ENCODE data around the gene STK32B. TPM values are rescaled to one million over a fixed set of nuclear protein-coding genes. Genes with fewer than 3 reads are reported as not detected.

STK32B gene
- total and polyA plus RNA-seq, 3 donors from 2014 or later: 17.5 to 29.7 (median 22.6) TPM

- H3K4me1 ChIP-seq: no peaks in the 10 kb centered on the region
- TF ChIP-seq POLR2A (IDR thresholded peaks at IDR 0.05) (no peak), CTCF (IDR thresholded peaks at IDR 0.05) (no peak)
- H3K9me3 ChIP-seq: no peaks in the 10 kb centered on the region
- H3K27ac ChIP-seq: no peak overlapping the region
- intact Hi-C loops (cut with DNase I; ENCODE audit: low total_unique reads): no loop called here
- H3K27me3 ChIP-seq: no peaks in the 10 kb centered on the region
- H3K4me3 ChIP-seq: no peak overlapping the region
- no peak for DNase-seq
- H3K36me3 ChIP-seq (ENCODE audit: low read depth, missing control alignments): no peaks in the 10 kb centered on the region
- 85 to 92% methylated on average over 4 of the region's 4 CpGs for WGBS, 2 donors
Measured at GRCh38 chr4:5399124-5399523, 347.8 kb downstream of the STK32B start.

- intact Hi-C loops (cut with DNase I; ENCODE audit: low total_unique reads): no loop called here
- Histone ChIP-seq H3K27ac (no peak overlapping the region), H3K9me3 (no peaks in the 10 kb centered on the region), H3K36me3 (ENCODE audit: low read depth, missing control alignments) (no peaks in the 10 kb centered on the region), H3K4me1 (no peaks in the 10 kb centered on the region), H3K27me3 (no peaks in the 10 kb centered on the region), H3K4me3 (no peak overlapping the region)
- TF ChIP-seq CTCF (IDR thresholded peaks at IDR 0.05) (peak in 2 of 3 experiments; percentile 30 to 53), POLR2A (IDR thresholded peaks at IDR 0.05) (no peak)
- 62 to 67% methylated on average over 7 to 8 of the region's 8 CpGs for WGBS, 2 donors
- DNase-seq: peak; percentile 22
Measured at GRCh38 chr4:5399790-5400421, 348.6 kb downstream of the STK32B start.

- Histone ChIP-seq H3K36me3 (ENCODE audit: low read depth, missing control alignments) (no peaks in the 10 kb centered on the region), H3K27ac (no peak overlapping the region), H3K4me3 (no peak overlapping the region), H3K9me3 (no peaks in the 10 kb centered on the region), H3K27me3 (no peaks in the 10 kb centered on the region), H3K4me1 (no peaks in the 10 kb centered on the region)
- no peak for TF ChIP-seq CTCF (IDR thresholded peaks at IDR 0.05)
- intact Hi-C loops (cut with DNase I; ENCODE audit: low total_unique reads): no loop called here
- DNase-seq: no peak
- 91 to 93% methylated on average over 7 of the region's 7 CpGs for WGBS, 2 donors
Measured at GRCh38 chr4:5403746-5404497, 352.6 kb downstream of the STK32B start.

GRCh38 chr4:5409237-5409636 lies 358.0 kb downstream of the STK32B start:
- Histone ChIP-seq H3K36me3 (ENCODE audit: low read depth, missing control alignments) (no peaks in the 10 kb centered on the region), H3K4me1 (no peaks in the 10 kb centered on the region), H3K27ac (no peak overlapping the region), H3K27me3 (no peaks in the 10 kb centered on the region), H3K9me3 (no peaks in the 10 kb centered on the region), H3K4me3 (no peak overlapping the region)
- intact Hi-C loops (cut with DNase I; ENCODE audit: low total_unique reads): no loop called here
- no peak for DNase-seq
- WGBS, 2 donors: 64 to 79% methylated on average over 2 of the region's 2 CpGs
- TF ChIP-seq POLR2A (IDR thresholded peaks at IDR 0.05) (no peak), CTCF (IDR thresholded peaks at IDR 0.05) (no peak)
